ENCODE results near the gene KCNQ4. TPM values are rescaled to one million over a fixed set of nuclear protein-coding genes. Genes with fewer than 3 reads are reported as not detected.

KCNQ4 gene
- total RNA-seq, 1 donor from 2014 or later = 0.85 TPM

GRCh38 chr1:40855513-40855912 lies 71.9 kb downstream of the KCNQ4 start:
- Mint-ChIP-seq H3K27ac (no peak overlapping the region), H3K4me1 (ENCODE audit: unreplicated experiment) (peaks cover 5% of the 10 kb centered on the region), H3K9me3 (no peaks in the 10 kb centered on the region), H3K36me3 (no peaks in the 10 kb centered on the region), H3K4me3 (no peak overlapping the region), H3K27me3 (peaks cover 33% of the 10 kb centered on the region)
- DNase-seq (ENCODE audit: extremely low spot score, unreplicated experiment) = no peak
- TF ChIP-seq CTCF (conservative IDR thresholded peaks at IDR 0.05) = peak; percentile 61

GRCh38 chr1:40856116-40856515 lies 72.5 kb downstream of the KCNQ4 start:
- no peak for DNase-seq (ENCODE audit: extremely low spot score, unreplicated experiment)
- Mint-ChIP-seq H3K27me3 (peaks cover 38% of the 10 kb centered on the region), H3K36me3 (no peaks in the 10 kb centered on the region), H3K27ac (no peak overlapping the region), H3K4me3 (no peak overlapping the region), H3K9me3 (no peaks in the 10 kb centered on the region), H3K4me1 (ENCODE audit: unreplicated experiment) (peaks cover 9% of the 10 kb centered on the region)
- TF ChIP-seq CTCF (conservative IDR thresholded peaks at IDR 0.05) = no peak

GRCh38 chr1:40856656-40857302 lies 73.2 kb downstream of the KCNQ4 start:
- no peaks in the 10 kb centered on the region for H3K36me3 Mint-ChIP-seq
- no peak for DNase-seq (ENCODE audit: extremely low spot score, unreplicated experiment)
- H3K4me1 Mint-ChIP-seq (ENCODE audit: unreplicated experiment) = peaks cover 9% of the 10 kb centered on the region
- no peak overlapping the region for H3K27ac Mint-ChIP-seq
- no peaks in the 10 kb centered on the region for H3K9me3 Mint-ChIP-seq
- no peak overlapping the region for H3K4me3 Mint-ChIP-seq
- TF ChIP-seq CTCF (conservative IDR thresholded peaks at IDR 0.05) = no peak
- peaks cover 33% of the 10 kb centered on the region for H3K27me3 Mint-ChIP-seq

- no peak for DNase-seq (ENCODE audit: extremely low spot score, unreplicated experiment)
- peaks cover 9% of the 10 kb centered on the region for H3K4me1 Mint-ChIP-seq (ENCODE audit: unreplicated experiment)
- H3K9me3 Mint-ChIP-seq = no peaks in the 10 kb centered on the region
Measured at GRCh38 chr1:40857737-40858136, 74.2 kb downstream of the KCNQ4 start.

GRCh38 chr1:40858856-40859416 lies 75.3 kb downstream of the KCNQ4 start:
- peaks cover 33% of the 10 kb centered on the region for H3K27me3 Mint-ChIP-seq
- no peak for TF ChIP-seq CTCF (conservative IDR thresholded peaks at IDR 0.05)
- peaks cover 9% of the 10 kb centered on the region for H3K4me1 Mint-ChIP-seq (ENCODE audit: unreplicated experiment)
- H3K9me3 Mint-ChIP-seq = no peaks in the 10 kb centered on the region
- H3K4me3 Mint-ChIP-seq = peak overlapping the region; percentile 3
- H3K27ac Mint-ChIP-seq = peak overlapping the region; percentile 92
- no peak for DNase-seq (ENCODE audit: extremely low spot score, unreplicated experiment)
- H3K36me3 Mint-ChIP-seq = no peaks in the 10 kb centered on the region

More at GRCh38 chr1:40857737-40858136, 74.2 kb downstream of the KCNQ4 start:
- no peak for TF ChIP-seq CTCF (conservative IDR thresholded peaks at IDR 0.05)
- Mint-ChIP-seq H3K4me3 (no peak overlapping the region), H3K36me3 (no peaks in the 10 kb centered on the region), H3K27me3 (peaks cover 33% of the 10 kb centered on the region), H3K27ac (peak overlapping the region; percentile 92)
